Measurements from ENCODE around the gene FAM89A. TPM values are rescaled to one million over a fixed set of nuclear protein-coding genes. Genes with fewer than 3 reads are reported as not detected.

FAM89A gene
- total RNA-seq, 1 donor from 2014 or later: 5.2 TPM

DNA sequence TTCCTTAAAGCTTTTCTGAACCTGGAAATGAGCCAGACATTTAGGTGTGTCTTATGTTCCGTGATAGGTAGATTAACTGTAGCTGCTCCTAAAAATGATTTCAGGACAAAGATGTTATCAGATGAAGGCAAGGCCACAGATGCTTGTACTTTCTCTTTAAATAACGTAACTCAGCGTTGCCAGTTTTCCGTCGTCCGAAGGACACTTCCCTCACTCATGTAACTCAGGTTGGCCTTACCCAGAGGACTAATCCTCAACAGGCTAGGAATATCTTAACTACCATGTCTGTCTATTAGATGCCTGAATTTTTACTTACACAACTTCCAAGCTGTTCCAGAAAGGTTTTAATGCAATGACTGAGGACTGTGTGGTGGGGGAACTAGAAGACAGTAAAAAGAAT, 35.4 kb upstream of the FAM89A start:
- POLR2A ChIA-PET: no interaction called here
- no peak for ATAC-seq (ENCODE audit: low read depth)
- intact Hi-C loops (cut with micrococcal nuclease): no loop called here
- CTCF ChIA-PET: no interaction called here
- Mint-ChIP-seq H3K36me3 (ENCODE audit: low read depth) (no peaks in the 10 kb centered on the region), H3K27ac (no peak overlapping the region), H3K4me1 (no peaks in the 10 kb centered on the region), H3K4me3 (no peak overlapping the region), H3K9me3 (no peaks in the 10 kb centered on the region), H3K27me3 (peaks cover 10% of the 10 kb centered on the region)
- TF ChIP-seq, protein P1, sequence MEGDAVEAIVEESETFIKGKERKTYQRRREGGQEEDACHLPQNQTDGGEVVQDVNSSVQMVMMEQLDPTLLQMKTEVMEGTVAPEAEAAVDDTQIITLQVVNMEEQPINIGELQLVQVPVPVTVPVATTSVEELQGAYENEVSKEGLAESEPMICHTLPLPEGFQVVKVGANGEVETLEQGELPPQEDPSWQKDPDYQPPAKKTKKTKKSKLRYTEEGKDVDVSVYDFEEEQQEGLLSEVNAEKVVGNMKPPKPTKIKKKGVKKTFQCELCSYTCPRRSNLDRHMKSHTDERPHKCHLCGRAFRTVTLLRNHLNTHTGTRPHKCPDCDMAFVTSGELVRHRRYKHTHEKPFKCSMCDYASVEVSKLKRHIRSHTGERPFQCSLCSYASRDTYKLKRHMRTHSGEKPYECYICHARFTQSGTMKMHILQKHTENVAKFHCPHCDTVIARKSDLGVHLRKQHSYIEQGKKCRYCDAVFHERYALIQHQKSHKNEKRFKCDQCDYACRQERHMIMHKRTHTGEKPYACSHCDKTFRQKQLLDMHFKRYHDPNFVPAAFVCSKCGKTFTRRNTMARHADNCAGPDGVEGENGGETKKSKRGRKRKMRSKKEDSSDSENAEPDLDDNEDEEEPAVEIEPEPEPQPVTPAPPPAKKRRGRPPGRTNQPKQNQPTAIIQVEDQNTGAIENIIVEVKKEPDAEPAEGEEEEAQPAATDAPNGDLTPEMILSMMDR (IDR thresholded peaks at IDR 0.05): no peak
- no peak for DNase-seq

DNA sequence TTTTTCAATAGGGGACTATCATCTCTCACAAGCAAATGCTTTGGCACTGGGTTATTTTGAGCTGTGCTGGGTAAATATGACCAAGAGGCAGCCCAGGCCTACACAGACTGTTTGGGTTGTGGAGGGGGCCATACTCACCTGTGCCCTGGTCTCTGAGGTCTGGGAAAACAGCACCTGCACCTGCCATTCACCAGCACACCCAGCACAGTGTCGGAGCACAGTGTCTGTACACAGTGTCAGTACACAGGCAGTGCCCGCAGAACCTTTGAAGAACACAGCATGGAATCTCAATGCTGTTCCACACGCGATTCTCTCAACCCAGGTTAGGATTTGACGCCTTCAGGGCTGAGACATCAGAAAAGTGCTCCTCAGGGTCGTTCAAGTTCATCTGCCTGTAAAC, 35.0 kb upstream of the FAM89A start:
- ATAC-seq (ENCODE audit: low read depth) (no peak), DNase-seq (no peak)
- H3K36me3 Mint-ChIP-seq (ENCODE audit: low read depth): no peaks in the 10 kb centered on the region
- TF ChIP-seq, protein P1 (IDR thresholded peaks at IDR 0.05): no peak
- ChIA-PET CTCF (no interaction called here), POLR2A (no interaction called here)
- H3K4me1 Mint-ChIP-seq: no peaks in the 10 kb centered on the region
- peaks cover 10% of the 10 kb centered on the region for H3K27me3 Mint-ChIP-seq
- H3K9me3 Mint-ChIP-seq: no peaks in the 10 kb centered on the region
- intact Hi-C loops (cut with micrococcal nuclease): no loop called here
- no peak overlapping the region for H3K4me3 Mint-ChIP-seq
- H3K27ac Mint-ChIP-seq: no peak overlapping the region

DNA sequence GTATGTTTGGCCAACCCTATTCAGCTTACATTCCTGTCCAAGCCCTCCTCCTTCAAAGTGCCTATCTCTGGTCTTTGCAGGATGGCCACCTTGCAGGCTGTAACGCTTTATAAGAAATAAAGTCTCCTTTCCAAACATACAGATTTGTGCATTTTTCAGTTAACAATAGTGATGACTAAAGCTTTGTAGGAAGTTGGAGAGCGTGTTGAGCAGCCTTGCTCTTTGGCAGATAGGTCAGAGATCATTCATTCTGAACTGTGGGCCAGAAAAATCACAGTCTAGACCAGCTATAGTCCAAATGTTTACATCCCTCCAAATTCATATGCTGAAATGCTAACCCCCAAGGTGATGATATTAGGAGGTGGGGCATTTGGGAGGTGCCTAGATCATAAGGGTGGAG, 34.0 kb upstream of the FAM89A start:
- POLR2A ChIA-PET: no interaction called here
- no peak overlapping the region for H3K4me3 Mint-ChIP-seq
- H3K27ac Mint-ChIP-seq: no peak overlapping the region
- H3K4me1 Mint-ChIP-seq: no peaks in the 10 kb centered on the region
- TF ChIP-seq, protein P1 (IDR thresholded peaks at IDR 0.05): no peak
- ATAC-seq (ENCODE audit: low read depth) (no peak), DNase-seq (no peak)
- peaks cover 5% of the 10 kb centered on the region for H3K27me3 Mint-ChIP-seq
- CTCF ChIA-PET: no interaction called here
- no peaks in the 10 kb centered on the region for H3K36me3 Mint-ChIP-seq (ENCODE audit: low read depth)
- intact Hi-C loops (cut with micrococcal nuclease): no loop called here
- no peaks in the 10 kb centered on the region for H3K9me3 Mint-ChIP-seq

DNA sequence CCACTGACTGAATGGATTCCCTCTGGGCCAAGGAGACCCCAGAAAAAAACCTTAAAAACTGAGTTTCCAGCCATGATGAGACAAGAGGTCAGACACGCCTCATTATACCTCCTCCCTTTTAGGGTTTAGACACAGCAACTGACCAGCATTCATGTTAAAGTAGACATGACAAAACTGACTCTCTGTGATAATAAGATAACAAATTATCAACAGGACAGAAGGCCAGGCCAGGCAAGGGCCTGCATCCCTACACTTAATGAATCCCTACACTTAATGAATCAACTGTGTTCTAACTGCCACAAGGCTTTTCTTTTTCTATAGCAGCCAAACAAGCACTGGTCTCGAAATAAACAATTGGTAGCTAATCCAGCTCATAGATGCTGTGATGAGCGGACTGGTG, 33.3 kb upstream of the FAM89A start:
- TF ChIP-seq, protein P1 (IDR thresholded peaks at IDR 0.05): no peak
- Mint-ChIP-seq H3K4me1 (no peaks in the 10 kb centered on the region), H3K27me3 (peaks cover 1% of the 10 kb centered on the region), H3K4me3 (no peak overlapping the region), H3K27ac (no peak overlapping the region), H3K36me3 (ENCODE audit: low read depth) (no peaks in the 10 kb centered on the region), H3K9me3 (no peaks in the 10 kb centered on the region)
- CTCF ChIA-PET: no interaction called here
- POLR2A ChIA-PET: no interaction called here
- intact Hi-C loops (cut with micrococcal nuclease): no loop called here
- no peak for DNase-seq
- ATAC-seq (ENCODE audit: low read depth): no peak

DNA sequence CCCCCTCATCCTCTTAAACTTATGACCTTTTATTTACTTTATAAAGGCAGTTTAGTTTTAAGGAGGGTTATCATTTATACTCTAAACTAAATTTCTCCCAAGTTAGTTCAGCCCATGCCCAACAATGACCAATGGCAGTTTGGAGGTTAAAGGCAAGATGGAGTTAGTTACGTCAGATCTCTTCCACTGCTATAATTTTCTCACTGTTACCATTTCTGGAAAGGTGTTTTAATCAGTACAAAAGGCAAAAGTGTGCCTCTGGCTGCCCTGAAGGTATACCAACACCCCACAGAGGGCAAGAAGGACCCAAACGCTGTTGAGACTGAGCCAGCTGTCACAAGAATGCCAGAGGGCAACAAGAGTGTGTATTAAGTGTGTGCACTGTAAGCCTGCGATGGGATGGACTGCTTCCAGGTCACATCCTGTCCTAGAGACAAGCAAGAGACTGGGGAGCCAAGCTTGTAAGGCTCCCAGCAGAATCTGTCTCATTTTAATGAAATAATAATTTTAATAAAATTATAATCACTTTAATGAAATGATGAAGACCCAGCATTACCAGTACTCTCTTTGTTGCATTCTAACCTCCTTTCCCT, 32.5 kb upstream of the FAM89A start:
- ChIA-PET POLR2A (no interaction called here), CTCF (no interaction called here)
- DNase-seq: no peak

More for the DNA sequence above, 32.5 kb upstream of the FAM89A start:
- no peaks in the 10 kb centered on the region for H3K36me3 Mint-ChIP-seq (ENCODE audit: low read depth)
- TF ChIP-seq, protein P1 (IDR thresholded peaks at IDR 0.05): no peak
- intact Hi-C loops (cut with micrococcal nuclease): no loop called here
- no peaks in the 10 kb centered on the region for H3K9me3 Mint-ChIP-seq
- H3K4me3 Mint-ChIP-seq: no peak overlapping the region
- H3K27me3 Mint-ChIP-seq: peaks cover 1% of the 10 kb centered on the region
- H3K27ac Mint-ChIP-seq: no peak overlapping the region
- no peak for ATAC-seq (ENCODE audit: low read depth)
- H3K4me1 Mint-ChIP-seq: no peaks in the 10 kb centered on the region
